Measurements from ENCODE around the gene DLG2.

DLG2 gene

DNA sequence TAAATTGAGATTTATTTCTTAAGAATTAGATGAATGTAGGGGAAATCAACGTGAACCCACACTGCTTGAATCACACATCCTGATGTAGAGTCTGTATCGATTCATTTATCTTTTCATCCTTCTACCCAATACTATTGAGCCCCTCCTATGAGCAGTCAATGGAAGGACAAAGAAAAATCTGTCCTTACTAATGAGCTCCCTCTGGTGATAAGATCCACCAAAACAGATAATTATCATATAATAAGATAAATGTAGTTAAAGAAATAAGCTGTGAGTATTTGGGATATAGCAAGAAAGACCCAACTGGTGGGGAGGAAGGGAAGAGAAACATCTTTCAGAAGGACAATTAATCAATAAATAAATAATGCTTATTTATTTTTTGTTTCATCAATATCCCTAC lies 1955.9 kb downstream of the DLG2 start:
- no peak overlapping the region for H3K4me3 ChIP-seq (ENCODE audit: low read depth, low read length)
- TF ChIP-seq, protein P1, sequence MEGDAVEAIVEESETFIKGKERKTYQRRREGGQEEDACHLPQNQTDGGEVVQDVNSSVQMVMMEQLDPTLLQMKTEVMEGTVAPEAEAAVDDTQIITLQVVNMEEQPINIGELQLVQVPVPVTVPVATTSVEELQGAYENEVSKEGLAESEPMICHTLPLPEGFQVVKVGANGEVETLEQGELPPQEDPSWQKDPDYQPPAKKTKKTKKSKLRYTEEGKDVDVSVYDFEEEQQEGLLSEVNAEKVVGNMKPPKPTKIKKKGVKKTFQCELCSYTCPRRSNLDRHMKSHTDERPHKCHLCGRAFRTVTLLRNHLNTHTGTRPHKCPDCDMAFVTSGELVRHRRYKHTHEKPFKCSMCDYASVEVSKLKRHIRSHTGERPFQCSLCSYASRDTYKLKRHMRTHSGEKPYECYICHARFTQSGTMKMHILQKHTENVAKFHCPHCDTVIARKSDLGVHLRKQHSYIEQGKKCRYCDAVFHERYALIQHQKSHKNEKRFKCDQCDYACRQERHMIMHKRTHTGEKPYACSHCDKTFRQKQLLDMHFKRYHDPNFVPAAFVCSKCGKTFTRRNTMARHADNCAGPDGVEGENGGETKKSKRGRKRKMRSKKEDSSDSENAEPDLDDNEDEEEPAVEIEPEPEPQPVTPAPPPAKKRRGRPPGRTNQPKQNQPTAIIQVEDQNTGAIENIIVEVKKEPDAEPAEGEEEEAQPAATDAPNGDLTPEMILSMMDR (IDR thresholded peaks at IDR 0.05; ENCODE audit: borderline replicate concordance, insufficient read depth, low read depth, low read length) = no peak

DNA sequence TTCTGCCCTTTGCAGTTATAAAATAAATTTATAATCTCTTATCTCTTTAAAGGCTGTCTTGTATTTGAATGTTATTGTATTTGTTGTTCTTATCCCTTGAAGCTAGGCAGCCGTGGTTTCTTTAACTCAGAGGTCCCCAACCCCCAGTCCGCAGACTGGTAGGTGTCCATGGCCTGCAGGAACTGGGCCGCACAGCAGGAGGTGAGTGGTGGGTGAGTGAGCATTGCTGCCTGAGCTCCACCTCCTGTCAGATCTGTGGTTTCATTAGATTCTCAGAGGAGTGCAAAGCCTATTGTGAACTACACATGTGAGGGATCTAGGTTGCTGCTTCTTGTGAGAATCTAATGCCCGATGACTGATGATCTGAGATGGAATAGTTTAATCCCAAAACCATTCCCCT lies 1961.0 kb downstream of the DLG2 start:
- no peak overlapping the region for H3K4me3 ChIP-seq (ENCODE audit: low read depth, low read length)
- TF ChIP-seq, protein P1 (IDR thresholded peaks at IDR 0.05; ENCODE audit: borderline replicate concordance, insufficient read depth, low read depth, low read length) = no peak

DNA sequence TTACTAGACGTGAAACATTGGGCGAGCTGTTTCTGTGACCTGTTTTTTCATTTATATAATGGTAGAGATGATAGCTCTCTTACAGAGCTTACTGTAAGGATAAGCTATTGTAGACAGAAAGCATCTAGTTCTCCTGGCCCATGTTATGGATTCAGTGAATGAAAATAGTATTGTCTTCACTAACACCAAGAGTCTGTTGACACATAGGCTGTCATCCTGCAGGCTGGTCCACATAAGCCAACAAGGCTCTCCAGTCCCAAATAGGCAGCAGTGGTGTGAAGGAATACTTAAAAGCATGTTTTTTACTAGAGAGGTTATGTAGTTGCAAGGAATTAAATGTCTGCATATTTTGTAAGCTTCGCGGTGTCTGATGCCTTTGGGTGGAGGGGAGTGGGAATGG lies 1963.2 kb downstream of the DLG2 start:
- H3K4me3 ChIP-seq (ENCODE audit: low read depth, low read length) = no peak overlapping the region
- TF ChIP-seq, protein P1 (IDR thresholded peaks at IDR 0.05; ENCODE audit: borderline replicate concordance, insufficient read depth, low read depth, low read length) = no peak

DNA sequence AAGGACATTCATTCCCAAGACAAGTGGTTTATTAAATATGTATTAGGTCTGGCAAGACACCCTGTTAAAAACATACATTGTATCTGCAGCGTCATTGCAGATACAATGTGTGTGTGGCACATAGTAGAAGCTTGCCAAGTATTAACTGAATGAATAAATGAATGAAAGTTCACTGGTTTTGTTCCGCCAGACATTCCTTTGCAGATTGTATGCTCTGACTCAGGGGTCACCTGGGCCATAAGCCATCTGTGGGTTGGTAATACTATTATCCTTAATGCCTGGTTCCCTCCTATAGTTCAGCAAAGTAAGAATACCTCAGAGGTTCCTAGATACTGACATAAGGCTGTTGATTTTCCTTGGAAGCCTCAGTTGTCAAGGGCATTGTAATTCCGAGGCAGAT lies 1963.7 kb downstream of the DLG2 start:
- TF ChIP-seq, protein P1 (IDR thresholded peaks at IDR 0.05; ENCODE audit: borderline replicate concordance, insufficient read depth, low read depth, low read length) = no peak
- no peak overlapping the region for H3K4me3 ChIP-seq (ENCODE audit: low read depth, low read length)

DNA sequence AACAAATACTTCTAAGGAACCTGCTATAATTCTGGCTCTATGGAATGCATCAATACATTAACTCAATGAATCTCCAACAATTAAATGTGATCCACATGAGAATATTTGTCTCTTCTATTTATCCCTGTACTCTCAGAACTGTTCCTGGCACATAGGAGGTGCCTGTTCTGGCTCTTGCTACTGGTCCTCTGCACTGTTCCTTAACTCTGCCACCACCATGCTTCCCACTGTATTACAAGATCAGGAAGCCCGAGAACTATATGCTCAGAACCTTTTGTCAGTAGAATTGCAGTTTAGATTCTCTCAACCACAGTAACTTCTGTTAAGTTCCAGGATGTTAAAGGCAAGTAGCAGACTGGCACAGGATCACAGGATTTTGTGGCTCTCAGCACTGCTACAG lies 1964.7 kb downstream of the DLG2 start:
- no peak overlapping the region for H3K4me3 ChIP-seq (ENCODE audit: low read depth, low read length)
- TF ChIP-seq, protein P1 (IDR thresholded peaks at IDR 0.05; ENCODE audit: borderline replicate concordance, insufficient read depth, low read depth, low read length) = no peak

DNA sequence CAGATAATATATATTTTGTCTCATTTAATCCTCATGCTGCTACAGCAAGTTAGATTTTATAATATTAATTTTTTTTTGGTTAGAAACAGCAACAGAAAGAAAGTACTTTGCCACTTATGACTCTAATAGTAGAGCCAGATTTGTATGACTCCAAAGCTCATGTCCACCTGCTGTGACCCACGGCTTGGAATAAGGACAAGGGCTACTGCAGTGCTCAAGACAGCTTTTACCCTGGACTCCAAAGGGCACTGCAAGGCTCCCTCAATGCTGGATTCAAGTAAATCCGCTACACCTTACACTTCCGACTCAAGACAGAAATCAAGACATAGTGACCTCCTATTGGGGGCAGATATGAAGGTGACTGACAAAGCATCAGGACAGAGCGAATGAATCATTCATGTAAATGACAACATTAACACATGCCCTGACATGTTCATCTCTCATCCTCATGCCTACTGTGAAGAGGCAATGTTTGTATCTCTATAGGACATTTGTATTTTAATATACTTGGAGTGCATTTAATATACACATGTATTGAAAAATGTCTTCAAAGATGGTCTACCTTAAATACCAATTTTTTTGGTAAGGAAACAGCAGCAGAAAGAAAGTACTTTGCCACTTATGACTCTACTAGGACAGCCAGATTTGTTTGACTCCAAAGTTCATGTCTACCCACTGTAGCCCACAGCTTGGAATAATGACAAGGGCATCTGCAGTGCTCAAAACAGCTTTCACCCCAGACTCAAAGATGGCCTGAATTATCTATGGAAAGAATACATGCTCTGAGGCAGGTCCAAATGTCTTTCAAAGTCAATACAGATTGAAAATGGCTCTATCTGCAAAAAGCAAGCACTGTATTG lies 1965.4 kb downstream of the DLG2 start:
- TF ChIP-seq, protein P1 (IDR thresholded peaks at IDR 0.05; ENCODE audit: borderline replicate concordance, insufficient read depth, low read depth, low read length) = no peak

DNA sequence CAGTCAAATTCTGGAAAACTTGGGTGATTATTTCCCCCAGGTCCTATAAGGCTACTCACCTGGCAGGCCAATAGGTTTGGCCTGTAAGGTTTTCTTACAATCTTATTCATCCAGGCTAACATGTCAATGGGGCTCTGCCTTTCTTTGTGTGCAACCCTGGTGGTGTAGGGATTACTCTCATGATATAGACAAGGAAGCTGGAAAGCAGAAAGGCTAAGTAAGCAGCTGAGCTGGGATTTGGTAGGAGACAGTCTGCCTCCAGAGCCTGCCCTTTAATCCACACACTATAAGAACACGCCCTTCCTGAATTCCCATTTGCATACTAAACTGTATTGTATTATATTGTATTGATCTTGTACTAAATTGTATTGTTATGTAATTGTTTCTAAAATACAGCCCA lies 1967.7 kb downstream of the DLG2 start:
- H3K4me3 ChIP-seq (ENCODE audit: low read depth, low read length) = no peak overlapping the region
- TF ChIP-seq, protein P1 (IDR thresholded peaks at IDR 0.05; ENCODE audit: borderline replicate concordance, insufficient read depth, low read depth, low read length) = no peak

More for the DNA sequence above, 1965.4 kb downstream of the DLG2 start:
- no peak overlapping the region for H3K4me3 ChIP-seq (ENCODE audit: low read depth, low read length)

All from GM12875 (cell line).